ENCODE data around the gene KIF4B. TPM values are rescaled to one million over a fixed set of nuclear protein-coding genes. Genes with fewer than 3 reads are reported as not detected.

The KIF4B gene
- total and polyA plus RNA-seq, 2 of the 8 experiments (the other 6 are each of a cell fraction or from before 2014, with no cell fraction given), result 0.02 to 0.15 TPM

DNA sequence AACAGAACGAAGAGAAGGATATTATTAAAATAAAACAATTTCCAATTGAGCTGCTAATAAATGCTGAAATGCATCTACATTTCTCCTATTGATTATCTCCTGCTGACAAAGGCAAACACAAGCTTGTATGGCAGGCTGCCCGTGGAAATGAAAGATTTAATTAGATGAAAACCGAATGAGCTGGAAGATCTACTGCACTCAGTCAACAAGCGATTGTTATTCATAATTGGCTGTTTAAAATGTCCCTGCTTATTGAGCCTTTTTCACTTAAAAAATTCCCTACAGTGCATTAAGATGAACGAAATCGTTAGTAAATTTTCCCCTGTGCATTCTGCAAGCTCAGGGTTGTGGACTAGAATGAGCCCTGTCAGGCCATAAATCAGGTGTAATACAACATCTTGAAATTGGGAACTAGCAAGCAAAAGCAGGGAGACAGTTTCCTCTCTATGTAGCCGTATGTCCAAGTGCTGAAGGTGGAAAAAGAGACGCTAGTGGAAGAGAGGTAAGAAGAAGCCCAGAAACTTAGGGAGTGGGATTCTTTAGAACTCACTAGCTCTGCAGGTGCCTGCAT is 28.5 kb upstream of the KIF4B start (continued):
- TF ChIP-seq SUZ12 (IDR thresholded peaks at IDR 0.05; ENCODE audit: low read length) (no peak), SIN3A (conservative IDR thresholded peaks at IDR 0.05 in 1 of 2, IDR thresholded peaks at IDR 0.05 in 1 of 2; ENCODE audit: low read depth in 1 of 2, low read length in 2 of 2) (no peak)

Measured in H1 (cell line).